ENCODE data around the gene OCRL. TPM values are rescaled to one million over a fixed set of nuclear protein-coding genes. Genes with fewer than 3 reads are reported as not detected.

OCRL gene
- total RNA-seq, 1 experiment from 2014 or later: 18.5 TPM

- no peak for DNase-seq (ENCODE audit: low spot score)
These were observed 45.1 kb downstream of the OCRL start for GRCh38 chrX:129585167-129585566.

- no peak for DNase-seq (ENCODE audit: low spot score)
These were observed 45.6 kb downstream of the OCRL start for GRCh38 chrX:129585691-129586090.

- no peak for DNase-seq (ENCODE audit: low spot score)
These were observed 46.4 kb downstream of the OCRL start for GRCh38 chrX:129586446-129586845.

DNA sequence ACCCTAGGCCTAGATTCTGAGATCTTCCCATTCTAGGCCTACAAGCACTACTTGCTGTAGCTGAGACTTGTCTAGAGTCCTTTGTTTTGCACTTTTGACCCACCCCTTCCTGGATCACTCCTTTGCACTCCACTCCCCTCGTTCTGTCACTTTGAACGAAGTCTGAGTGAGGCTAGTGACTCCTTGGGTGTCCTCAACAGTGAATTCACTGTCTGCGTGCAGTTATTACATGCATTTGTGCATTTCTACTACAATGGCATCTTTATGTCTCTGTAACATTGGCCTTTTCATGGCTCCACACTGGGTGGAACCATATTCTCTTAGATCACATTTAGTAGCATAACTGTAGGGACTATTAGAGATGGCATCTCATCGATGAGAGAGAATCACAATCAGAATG, 50.5 kb downstream of the OCRL start:
- DNase-seq (ENCODE audit: low spot score): no peak

DNA sequence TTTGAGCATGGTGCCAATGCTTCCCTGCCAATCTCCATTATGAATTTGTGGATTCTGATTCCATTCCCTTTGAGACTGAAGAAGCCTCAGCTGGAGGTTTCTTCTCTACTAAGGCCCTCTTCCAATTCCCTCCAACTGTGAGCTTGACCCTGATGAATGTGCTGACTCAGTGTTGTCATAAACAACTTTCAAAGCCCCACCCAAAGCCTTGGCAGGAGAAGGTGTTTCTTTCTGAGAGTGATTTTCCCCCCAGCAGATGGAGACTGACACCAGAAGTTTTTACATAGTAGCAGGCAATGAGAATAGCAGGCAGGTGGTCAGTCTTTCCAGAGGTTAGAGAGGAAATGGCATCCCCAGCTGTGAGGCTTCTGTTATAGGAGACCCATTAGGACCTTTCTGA, 53.1 kb downstream of the OCRL start:
- peak; percentile 44 for DNase-seq (ENCODE audit: low spot score)

GRCh38 chrX:129594781-129595180, 54.7 kb downstream of the OCRL start:
- DNase-seq (ENCODE audit: low spot score): no peak

GRCh38 chrX:129596077-129596476, 56.0 kb downstream of the OCRL start:
- no peak for DNase-seq (ENCODE audit: low spot score)

GRCh38 chrX:129597905-129598304, 57.8 kb downstream of the OCRL start:
- DNase-seq (ENCODE audit: low spot score): no peak

DNA sequence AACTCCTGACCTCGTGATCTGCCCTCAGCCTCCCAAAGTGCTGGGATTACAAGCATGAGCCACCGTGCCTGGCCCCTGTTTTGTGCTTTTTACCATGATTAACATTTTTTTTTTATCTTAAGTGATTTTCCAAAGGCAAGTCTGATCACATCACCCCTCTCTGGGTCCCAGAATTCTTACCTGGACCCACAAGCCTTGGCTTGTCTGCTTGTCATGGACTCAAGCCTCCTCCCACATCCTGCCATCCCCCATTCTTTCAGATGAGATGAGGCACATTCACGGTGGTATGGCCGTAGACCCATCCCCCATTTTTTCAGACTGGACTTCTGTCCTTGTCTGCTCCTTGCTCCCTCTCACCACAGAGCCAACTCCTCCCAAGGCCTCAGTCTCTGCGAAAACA, 59.4 kb downstream of the OCRL start:
- no peak for DNase-seq (ENCODE audit: low spot score)

DNA sequence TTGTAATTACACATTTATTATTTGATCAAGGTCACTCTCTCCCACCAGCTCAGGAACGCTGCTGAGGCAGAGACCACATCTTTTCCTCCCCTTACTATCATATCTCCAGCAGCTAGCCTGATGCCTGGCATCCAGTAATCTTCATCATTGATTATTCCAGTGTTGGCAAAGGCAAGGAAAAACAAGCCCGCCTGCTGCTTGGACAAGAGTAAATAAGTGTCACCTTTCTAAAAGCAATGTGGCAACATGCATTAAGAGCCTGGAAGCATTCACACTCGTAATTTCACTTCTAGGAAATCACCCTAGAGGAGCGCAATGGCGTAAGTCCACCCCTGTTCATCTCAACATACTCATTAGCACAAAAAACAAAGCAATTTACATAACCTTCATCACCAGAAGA, 59.9 kb downstream of the OCRL start:
- DNase-seq (ENCODE audit: low spot score): no peak

DNA sequence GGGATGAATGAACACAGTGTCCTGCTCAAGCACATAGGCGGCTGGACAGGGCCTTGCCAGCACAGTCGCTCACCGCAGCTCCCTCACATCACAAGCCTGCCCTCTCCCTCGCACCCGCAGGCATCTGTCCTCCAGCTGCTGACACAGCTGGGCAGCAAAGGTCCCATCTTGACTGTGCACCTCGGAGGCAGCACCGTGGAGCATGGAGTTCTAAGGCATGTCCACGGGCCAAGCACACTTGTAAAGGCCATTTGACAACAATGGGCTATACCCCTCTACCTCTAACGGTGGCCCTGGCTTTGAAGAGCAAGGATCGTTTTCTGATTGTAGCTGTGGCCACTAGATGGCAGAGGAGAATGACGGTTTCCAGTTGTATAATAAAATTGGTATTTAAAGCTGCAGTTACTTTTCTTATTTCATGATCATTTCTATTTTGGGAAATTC, 60.9 kb downstream of the OCRL start:
- DNase-seq (ENCODE audit: low spot score): peak; percentile 23

- DNase-seq (ENCODE audit: low spot score): peak; percentile 24
These were observed 66.9 kb downstream of the OCRL start for GRCh38 chrX:129606918-129607317.

DNA sequence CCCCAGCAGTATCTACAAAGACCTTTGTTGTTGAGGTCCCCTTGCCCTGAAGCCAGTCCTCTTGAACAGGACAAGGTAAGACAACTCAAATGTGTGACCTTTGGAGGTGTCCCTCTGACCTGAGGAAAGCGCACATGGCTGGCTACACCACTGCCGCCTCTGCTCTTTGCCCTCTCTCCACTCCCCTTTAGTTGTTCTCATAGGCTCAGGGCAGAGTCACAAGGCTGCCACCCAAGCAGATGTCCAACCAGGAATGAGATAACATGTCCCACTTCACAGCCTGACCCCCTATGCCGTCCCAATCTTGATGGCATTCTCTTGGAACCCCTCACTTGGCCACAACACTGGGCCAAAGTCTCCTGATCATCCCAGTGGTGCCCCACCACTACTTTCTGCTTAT, 68.4 kb downstream of the OCRL start:
- no peak for DNase-seq (ENCODE audit: low spot score)

DNA sequence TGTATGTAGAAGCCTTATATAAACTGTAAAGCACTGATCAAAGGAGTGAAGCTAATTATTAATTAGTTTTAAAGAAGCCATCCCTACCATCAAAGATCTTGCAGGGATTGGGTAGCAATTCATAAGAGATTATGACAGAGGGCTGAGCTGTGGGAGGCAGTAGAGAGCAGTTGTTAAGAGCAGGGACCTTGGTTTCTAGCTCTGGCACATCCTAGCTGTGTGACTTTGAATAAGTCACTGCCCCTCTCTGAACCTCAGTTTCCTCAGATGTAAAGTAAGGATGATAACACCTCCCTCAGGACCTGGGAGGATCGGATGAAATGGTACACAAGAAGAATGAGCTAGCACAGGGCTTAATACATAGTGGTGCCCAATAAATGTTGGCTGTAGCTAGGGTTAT, 69.3 kb downstream of the OCRL start:
- DNase-seq (ENCODE audit: low spot score): no peak

DNA sequence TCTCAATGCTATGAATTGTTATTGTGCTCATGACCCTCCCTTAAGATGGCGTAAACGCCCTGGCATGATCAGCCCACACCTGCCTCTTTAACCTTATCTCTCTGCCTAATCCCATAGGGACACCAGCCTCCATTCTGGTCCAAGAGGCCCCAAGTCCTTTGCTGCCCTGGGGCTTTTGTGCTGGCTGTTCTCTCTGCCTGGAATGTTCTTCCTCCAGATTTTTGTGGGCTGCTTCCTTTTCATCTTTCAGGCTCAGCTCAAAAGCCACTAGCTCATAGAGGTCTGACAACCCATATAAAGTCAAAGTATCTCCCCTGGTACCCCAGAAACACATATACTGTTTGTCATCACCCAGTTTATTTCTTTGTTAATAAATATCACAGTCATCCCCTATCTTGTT, 72.3 kb downstream of the OCRL start:
- DNase-seq (ENCODE audit: low spot score): no peak

GRCh38 chrX:129613596-129613995, 73.5 kb downstream of the OCRL start:
- DNase-seq (ENCODE audit: low spot score): no peak

- DNase-seq (ENCODE audit: low spot score): no peak
These were observed 74.6 kb downstream of the OCRL start for GRCh38 chrX:129614481-129615255.

GRCh38 chrX:129617420-129617819, 77.4 kb downstream of the OCRL start:
- no peak for DNase-seq (ENCODE audit: low spot score)

- no peak for DNase-seq (ENCODE audit: low spot score)
These were observed 78.9 kb downstream of the OCRL start for GRCh38 chrX:129618997-129619396.

- no peak for DNase-seq (ENCODE audit: low spot score)
These were observed 82.8 kb downstream of the OCRL start for GRCh38 chrX:129622757-129623301.

DNA sequence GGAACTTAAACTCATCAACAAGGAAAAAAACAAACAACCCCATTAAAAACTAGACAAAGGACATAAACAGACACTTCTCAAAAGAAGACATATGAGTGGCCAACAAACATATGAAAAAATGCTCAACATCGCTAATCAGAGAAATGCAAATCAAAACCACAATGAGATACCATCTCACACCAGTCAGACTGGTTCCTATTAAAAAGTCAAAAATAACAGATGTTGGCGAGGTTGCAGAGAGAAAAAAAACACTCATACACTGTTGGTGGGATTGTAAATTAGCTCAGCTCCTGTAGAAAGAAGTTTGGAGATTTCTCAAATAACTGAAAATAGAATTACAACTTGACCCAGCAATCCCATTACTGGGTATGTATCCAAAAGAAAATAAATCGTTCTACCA, 86.0 kb downstream of the OCRL start:
- DNase-seq (ENCODE audit: low spot score): no peak

DNA sequence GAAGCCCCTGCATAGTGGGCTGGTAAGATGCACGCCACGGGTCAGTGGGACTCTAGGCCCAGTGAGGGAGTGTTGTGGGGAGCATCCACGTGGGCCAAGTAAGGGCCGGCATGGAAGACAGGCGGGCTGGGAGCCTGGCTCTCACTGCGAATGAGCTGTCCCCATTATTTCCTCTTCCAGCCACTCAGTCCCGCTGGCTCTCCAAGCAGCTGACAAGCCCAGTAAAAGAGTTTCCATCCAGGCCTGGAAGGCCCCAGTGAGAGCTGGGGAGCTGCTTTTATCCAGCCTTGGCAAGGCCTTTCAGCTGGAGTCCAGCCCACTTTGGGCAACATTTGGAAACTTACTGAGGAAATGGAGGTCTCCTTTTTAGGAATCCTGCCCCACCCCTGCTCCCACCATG, 89.8 kb downstream of the OCRL start:
- no peak for DNase-seq (ENCODE audit: low spot score)

DNA sequence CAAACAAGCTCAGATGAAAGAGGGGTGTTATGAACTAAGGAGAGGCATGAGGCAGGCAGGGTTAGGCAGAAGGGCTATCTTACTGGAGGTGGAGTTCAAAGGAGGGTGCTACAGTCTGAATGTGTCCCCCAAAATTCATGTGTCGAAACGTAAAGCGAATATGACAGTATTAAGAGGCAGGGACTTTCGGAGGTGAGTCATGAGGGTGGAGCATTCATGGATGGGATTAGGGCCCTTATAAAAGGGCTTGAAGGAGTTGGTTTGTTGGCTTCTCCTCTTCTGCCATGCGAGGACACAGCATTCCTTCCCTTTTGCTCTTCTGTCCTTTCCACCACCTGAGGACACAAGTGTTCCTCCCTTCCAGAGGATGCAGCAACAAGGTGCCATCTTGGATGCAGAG, 91.8 kb downstream of the OCRL start:
- DNase-seq (ENCODE audit: low spot score): no peak

GRCh38 chrX:129632443-129632842, 92.4 kb downstream of the OCRL start:
- DNase-seq (ENCODE audit: low spot score): peak; percentile 27

All from H4 (cell line).